Stimulated activated CD4-positive, alpha-beta T cell treated with anti-CD3 and anti-CD28 coated beads, Interleukin-15, amount 100 ng/mL, for 48 hours (primary cell): ENCODE measurements around the gene XPC.

Experiments used
- DNase-seq, 2 donors: peaks; one replicate each; pipeline ENCODE4 v3.0.0-alpha.2; 2020; ENCODE audit warnings: low read depth in 2 of 2

Gene XPC

DNA sequence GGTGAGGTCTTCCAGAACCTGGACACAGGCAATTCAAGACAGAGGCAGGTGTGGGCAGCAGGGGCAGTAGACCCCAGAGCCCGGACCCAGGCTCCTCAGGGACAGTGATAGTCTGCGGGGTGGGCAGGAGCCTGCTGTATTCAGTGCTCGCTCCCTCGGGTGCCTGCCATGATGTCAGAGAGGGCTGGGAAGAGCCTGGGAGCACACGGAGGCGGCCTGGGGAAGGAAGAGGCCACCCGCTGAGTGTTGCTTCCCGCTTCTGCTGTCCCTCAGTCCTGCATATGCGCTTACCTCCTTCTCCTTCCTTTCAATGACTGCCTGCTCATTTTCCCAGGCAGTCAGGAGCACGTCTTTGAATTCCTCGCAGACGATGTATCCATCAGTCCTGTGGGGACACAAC is 30.8 kb downstream of the XPC start:
- no peak for DNase-seq

DNA sequence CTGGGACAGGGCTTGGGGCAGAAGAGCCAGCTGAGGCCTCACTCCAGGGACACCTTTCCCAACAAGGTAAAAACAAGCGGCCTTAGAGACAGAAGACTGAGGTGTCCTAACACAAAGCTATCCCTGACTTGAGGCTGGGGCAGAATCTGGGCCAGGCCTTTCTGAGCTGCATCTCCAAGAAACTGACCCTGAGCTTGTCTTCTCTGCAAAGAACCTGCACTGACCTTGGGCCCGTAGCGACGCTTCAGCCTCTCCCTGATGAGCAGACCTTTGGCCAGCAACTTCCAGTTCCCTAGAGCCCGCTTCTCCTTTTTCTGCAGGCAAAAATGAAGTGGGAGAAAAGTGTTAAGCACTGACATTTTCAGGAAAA is 31.4 kb downstream of the XPC start:
- no peak for DNase-seq

DNA sequence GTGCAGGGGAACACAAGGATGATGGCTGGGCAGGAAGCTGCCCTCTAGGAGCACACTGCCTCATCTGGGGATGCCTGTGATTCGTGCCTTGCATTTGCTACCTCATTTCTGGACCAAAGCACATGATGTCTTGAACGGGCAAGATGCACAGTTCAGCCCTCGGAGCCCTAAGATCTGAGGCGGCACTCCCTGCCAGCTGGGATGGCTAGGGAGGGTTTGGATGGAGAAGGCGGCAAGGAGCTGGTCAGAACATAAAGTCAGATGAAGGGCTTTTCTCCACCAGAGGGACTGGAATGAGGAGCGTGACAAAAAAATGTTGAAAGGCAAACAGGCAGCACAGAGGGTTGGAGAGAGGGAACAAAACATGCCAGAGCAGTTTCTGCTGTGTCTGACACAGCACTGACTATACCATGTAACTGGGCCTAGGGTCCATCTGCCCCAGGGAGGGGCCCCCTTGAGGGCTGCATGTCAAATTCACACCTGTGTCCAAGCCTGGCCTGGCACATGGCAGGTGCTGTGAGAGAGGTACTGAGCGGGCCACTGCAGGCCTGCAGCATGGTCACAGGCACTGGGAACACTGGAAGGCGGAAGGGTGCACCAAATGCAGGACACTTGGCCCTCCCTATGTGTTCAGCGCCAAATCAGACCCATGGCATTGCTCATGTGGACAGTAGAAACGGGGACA is 31.9 kb downstream of the XPC start:
- DNase-seq, result no peak

DNA sequence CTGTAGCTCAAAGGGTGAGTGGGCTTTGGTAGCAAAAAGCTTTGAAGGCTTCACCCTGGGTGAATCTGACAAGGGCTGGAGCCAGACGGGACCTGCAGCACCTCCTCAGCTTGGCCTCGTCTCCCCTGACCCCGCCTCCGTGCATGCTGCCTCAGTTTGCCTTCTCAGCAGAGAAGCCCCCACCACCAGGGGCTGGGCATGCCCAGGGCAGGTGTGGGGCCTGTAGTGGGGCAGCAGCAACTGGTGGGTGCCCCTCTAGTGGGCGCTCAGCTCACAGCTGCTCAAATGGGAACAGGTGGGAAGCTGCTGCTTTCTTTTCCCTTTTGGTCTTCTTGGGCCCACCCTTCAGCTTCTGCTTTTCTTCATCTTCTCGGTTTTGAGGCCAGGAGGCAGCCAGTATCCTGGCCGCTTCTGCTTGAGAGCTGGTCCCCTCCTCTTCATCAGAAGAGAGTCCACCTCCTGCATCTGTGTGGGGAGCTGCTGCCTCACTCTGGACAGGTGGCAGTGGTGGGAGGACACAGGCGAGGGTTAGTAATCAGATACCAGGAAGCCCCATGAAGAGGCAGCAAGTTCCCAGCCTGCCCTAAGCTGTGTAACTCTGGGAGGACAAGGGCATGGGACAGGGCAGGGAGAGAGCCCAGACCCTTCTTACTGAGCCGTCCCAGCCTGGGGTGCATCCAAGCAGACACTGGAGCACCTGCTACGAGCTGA is 32.6 kb downstream of the XPC start:
- DNase-seq, result no peak

DNA sequence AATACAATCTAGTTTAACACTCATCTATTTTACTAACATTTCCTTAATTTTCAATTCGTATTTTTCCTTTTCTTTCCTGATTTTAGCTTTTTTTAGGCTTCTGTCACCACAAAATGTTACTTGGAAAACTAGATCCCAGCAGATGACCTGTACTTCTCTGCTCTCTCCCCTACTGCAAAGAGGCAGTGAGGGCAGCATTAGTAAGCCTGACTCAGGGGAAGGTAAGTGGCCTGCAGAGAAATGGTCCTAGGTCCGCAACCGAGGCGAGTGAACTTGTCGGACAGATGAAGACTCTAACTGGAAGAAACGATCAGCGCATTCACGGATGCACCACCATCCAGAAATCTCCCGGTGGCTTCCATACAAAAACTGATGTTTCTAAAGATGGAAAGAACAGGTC is 33.2 kb downstream of the XPC start:
- no peak for DNase-seq

DNA sequence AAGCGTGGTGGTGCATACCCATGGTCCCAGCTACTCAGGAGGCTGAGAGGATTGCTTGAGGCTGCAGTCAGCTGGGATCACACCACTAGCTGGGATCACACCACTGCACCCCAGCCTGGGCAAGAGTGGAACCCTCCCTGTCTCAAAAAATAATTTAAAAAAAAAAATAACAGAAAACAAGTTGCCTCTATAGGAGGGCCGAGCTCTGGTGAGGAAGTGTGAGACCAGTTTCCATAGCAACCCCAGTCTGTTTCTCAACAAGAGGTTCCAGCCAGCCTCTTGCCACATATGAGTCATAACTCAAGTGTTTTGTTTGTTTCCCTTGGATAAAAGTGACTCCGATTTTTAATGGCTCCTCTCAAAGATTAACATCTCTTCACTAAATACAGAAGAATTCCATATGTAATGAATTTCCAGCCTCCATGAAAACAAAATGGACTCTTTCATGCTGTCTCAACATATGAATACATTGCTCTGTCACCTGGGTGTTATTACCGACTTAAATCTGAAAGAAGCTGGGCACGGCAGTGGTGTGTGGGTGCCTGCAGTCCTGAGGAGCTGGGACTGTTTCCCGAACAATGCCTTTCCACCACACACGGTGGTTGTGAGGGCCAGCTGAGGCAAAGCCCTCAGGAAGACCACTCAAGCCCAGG is 33.9 kb downstream of the XPC start:
- DNase-seq, result peak in 1 of 2 donors; percentile 28

DNA sequence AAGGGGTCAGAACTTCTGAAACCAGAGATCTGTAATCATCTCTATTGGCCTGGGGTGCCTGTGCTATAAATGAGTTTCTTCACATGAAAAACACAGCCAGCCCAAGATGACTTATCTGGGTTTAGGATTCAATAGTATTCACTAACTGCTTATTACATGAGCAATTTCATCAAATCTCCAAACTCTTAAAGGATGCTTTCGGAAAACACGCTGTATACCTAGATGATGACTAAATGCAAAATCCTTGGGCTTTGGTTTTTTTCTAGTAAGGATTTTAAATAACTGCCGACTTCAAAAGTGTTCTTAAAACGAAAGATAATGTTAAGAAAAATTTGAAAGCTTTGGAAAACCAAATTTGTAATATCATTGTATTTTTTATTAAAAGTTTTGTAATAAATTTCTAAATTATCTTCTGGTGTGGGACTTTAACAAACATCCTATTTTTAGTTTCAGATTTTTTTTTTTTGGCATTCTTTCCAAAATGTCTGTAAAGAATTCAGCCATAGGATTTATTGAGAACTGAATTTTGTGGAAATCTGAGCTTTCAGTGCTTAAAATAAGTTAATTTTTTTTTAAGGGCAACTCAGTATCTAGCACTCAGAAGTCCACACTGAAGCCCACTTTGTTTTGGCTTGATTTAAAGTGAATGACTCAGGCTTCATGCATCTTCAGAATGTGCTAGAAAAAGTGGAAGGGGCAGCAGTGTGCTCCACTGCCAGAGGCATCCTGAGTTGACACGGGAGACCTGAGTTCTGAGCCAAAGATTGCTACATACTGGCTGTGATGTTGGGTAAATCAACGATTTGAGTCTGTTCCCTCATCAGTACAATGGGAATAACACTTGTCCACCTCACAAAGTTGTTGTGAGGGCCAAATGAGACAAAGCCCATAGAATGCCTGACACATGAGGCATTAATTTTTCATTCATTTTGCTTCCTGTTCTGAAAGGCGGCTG is 34.9 kb downstream of the XPC start:
- no peak for DNase-seq

DNA sequence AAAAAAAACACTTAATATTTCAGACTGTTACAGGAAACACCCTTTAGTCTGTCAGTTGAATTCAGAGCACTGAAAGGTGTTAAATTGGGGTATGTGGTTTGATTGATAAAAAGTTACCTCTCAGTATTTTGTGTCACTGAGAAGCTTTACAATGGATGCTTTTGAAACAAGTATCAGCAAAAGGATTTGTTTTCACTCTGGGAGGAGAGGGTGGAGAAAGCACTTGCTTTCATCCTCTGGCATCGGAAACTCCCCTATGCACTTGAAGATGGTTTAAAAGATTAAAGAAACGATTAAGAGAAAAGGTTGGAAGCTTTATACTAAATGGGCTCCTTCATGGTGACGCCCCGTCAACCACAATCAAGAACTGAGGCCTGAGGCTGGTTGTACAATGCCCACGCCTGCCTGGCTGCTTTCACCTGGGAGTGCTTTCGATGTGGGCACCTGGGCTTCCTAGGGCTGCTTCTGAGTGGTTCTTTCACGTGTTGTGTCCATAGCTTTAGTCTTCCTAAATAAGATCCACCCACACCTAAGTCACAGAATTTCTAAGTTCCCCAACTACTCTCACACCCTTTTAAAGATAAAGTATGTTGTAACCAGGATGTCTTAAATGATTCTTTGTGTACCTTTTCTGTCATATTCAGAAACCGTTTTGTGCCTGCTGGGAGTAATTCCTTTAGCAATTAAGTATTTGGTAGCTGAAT is 35.7 kb downstream of the XPC start:
- DNase-seq, result no peak

DNA sequence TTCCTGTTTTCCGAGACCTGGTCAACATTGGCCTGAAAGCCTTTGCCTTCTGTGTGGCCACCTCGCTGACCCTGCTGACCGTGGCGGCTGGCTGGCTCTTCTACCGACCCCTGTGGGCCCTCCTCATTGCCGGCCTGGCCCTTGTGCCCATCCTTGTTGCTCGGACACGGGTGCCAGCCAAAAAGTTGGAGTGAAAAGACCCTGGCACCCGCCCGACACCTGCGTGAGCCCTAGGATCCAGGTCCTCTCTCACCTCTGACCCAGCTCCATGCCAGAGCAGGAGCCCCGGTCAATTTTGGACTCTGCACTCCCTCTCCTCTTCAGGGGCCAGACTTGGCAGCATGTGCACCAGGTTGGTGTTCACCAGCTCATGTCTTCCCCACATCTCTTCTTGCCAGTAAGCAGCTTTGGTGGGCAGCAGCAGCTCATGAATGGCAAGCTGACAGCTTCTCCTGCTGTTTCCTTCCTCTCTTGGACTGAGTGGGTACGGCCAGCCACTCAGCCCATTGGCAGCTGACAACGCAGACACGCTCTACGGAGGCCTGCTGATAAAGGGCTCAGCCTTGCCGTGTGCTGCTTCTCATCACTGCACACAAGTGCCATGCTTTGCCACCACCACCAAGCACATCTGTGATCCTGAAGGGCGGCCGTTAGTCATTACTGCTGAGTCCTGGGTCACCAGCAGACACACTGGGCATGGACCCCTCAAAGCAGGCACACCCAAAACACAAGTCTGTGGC is 36.6 kb downstream of the XPC start:
- DNase-seq, result no peak

DNA sequence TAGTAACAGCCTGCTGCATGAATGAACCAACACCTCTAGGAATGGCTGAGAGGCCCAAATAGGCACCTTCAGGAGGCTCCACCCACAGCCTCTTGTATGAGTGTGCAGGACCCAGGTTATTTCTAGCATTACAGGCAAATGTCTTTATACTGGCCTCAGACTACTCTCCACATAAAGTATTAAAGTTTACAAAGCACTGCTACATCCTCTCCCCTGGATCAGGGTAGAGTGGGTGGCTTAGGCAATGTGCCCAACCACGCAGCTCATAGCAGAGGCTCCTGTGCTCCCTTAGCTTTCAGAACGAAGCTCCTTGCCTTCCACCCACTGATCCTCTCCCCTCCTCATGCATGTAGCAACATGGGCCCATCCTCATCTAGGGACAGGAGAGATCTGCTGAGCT is 37.3 kb downstream of the XPC start:
- DNase-seq, result no peak

DNA sequence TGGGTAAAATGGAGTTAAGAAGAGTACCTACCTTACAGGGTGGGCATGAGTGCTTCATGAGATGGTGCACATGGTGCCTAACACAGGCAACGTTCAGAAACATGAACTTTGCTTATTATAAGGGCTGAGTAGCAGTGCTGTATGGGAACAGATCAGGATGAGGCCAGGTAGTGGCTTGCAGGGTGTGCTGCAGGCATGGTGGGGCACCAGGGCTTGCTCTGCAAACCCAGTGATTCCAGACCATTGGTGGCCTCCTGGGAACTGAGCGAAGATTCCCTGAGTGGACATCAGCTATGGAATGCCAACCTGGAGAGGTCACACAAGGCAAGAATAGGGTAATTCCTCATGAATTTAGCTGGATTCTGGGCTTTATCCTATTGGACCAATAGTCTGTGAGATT is 37.7 kb downstream of the XPC start:
- DNase-seq, result no peak

DNA sequence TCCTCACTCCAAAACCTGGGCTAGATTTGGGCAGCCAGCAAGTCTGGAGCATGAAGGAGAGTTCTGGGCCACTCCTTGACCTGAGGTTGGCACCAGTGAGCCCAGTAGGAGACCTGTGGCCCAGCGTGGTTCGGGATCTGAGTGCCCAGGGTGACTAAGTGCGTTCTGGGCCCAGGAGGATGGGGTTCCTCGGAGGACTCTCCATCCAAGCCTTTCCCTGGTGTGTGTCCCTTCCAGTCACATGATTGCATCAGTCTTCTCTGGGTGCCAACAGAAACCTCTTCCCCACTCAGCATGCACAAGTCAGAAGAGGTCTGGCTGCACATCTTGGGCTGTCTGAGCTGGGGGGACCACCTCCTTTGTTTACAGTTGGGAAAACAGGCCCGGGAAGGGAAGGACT is 38.6 kb downstream of the XPC start:
- no peak for DNase-seq

DNA sequence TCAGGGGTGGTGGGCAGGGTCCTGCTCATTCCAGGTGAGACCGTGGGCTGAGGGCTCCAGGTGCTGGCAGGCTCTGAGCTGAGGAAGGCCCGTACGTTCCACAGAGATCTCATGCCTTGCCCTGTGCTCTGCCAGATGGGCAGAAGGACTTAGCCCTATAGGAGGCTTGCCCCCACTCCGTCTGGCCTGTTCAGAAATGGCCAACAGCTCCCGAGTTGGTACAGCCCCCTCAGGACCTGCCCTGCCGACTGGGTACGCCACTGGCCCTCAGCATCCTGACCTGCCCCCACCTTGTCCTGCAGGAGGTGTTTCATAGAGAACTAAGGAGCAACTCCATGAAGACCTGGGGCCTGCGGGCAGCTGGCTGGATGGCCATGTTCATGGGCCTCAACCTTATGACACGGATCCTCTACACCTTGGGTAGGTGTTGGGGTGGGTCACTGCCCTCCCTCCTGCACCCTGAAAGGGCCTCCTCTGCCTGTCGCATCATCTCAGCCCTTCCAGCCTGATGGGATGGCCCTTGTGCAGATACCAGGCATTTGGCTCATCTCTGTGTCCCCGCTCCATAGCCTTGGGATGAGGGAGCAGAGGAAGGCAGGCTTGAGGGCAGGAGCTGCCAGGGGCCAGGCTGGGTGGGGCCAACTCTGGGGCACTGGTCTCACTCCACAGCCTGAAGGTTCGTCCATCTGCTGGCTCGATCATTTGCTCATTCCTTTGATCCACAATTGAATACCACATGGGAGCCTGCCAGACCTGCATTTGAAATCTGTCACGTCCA is 39.3 kb downstream of the XPC start:
- DNase-seq, result no peak

DNA sequence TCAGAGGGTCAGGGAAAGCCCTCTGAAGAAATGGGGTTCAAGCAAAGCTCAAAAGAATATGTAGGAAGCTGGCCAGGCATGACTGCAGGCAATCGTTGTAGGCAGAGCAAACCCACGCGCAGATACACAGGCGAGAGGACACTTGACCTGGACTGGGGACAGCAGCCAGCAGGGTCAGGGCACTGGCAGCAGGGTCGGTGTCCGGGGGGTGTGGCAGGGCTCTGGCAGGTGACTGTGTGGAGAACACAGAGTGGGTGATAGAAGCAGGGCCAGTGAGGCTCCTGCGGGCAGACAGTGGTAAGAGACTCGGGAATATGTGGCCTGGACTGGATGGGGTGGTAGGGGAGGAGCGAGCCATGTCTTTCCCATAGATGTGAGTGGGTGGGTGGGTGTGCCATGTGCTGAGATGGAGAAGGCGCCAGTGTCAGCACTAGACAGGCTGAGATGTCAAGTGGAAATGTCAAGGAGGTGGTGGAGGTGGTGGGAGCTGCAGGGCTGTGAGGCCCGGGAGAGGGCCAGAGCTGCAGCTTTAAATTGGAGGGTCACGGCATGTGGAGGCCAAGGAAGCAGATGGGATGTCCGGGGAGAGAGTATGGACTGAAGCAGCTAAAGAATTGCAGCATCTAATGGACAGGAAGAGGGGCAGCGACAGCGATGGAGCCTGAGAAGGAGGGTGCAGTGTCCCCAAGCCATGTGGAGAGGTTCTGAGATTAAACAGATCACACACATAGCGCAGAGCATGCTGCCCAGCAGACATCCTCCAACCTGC is 40.1 kb downstream of the XPC start:
- DNase-seq, result no peak

DNA sequence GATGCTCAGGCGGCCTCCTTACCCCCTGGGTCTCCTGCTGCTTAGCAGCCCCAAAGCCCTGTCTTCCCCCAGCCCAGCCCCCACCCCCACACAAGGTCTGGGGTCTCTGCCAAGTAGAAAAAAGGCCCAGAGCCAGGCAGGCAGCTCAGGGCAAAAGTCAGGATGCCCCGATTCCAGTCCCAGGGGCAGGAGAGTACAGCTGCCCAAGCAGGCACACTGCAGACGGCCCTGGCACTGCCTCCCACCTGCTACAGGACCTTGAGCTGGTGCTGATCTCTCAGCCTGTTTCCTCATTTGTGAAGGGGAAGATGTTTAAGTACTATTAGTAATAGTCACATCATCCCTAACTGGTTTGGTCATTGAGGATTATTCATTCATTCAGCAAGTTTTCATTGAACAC is 41.0 kb downstream of the XPC start:
- DNase-seq, result no peak

DNA sequence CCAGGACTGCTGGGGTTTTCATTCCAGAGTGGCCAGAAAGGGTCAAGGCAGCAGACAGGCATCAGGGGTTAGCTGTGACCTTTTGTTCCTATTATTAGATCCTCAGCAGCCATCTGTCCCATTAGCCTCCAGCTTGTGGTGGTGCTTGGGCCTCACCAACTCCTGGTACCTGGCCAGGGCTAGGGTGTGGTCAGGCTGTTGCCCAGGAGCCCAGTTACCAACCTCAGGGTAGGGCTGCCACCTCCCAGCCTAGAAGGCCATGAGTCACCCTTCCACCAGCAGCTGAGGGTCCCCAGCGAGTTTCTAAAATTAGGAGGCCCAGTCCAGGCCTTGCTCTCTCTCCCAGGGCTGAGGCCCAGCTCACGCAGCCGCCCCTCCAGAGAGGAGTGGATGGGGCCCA is 41.4 kb downstream of the XPC start:
- DNase-seq, result no peak

DNA sequence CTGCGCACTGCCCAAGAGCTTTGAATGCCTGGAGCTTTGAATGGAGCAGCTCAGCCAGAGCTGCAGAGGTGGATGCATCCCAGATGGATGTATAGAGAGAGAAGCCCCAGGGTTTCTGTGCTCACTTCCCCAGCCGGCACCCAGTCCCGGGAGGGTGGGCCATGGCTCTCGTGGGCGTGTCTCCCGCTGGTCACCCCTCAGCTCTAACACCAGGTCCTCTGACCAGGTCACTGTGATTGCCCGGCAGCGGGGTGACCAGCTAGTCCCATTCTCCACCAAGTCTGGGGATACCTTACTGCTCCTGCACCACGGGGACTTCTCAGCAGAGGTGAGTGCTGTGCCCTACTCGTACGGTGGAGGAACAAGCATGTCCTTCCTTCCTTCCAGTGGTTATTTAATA is 42.8 kb downstream of the XPC start:
- DNase-seq, result no peak

DNA sequence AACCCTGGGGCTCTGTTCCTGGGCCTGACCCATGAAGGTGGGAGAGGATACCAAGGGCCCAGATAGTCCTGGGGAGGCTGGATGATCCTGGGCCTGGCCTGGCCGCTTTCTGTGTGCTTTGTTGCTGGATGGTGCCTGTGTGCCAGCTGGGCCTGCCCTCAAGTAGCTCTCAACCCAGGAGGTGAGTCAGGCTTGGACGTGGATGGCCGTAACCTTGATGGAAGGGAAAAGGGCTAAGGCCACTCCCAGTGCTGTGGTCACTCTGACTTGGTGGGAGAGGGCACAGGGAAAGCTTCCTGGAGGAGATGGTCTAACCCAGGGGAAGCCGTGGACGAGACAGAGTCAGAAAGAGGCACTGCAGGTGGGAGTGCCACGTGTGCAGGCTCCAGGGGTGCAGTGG is 44.1 kb downstream of the XPC start:
- DNase-seq, result no peak

DNA sequence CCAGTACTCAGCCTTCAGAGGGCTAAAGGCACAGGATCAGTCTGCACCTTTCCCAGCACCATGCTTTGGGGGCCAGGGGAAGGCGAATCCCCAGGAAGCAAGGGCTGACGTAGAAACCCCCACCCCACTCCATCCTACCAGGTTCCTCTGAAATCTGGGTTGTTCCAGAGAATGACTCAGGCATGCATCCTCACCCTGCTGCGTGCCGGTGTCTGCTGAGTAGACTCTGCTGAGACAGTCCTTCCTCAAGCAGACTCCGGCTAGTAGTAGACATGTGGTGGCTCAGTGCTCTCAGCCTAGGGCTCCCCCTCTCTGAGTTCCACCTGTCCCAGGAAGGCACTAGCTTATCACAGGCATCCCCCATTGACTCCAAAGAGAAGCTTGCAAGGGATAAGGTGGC is 44.5 kb downstream of the XPC start:
- DNase-seq, result no peak
